ENCODE data around the gene CHN1.

The CHN1 gene

DNA sequence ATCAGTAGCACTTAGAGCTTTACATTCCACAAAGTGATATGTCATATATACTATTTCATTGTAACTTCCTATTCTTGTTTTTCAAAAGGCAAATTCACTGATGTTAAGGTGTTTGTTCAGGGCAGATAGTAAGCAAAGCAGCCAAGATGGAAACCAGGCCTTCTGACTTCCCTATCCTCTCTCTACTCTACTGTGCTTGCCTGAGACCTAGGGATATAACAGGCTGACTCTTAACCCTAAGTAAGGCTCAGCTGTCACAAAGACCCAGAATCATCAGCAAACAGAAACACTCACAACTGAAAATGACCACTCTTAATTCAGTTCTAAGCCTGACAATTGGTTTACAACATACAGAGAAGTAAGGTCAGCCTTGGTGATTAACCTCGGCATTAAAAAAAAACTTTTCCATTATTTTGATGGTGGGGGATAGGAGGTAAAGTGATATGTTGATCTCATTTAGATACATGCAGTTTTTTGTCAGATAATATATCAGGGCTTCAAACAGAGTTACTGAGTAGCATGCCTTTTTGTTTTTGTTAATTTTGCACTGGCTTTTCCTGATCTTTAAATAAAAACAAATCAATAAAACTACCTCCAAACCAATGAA is 145.5 kb downstream of the CHN1 start:
- DNase-seq = no peak

DNA sequence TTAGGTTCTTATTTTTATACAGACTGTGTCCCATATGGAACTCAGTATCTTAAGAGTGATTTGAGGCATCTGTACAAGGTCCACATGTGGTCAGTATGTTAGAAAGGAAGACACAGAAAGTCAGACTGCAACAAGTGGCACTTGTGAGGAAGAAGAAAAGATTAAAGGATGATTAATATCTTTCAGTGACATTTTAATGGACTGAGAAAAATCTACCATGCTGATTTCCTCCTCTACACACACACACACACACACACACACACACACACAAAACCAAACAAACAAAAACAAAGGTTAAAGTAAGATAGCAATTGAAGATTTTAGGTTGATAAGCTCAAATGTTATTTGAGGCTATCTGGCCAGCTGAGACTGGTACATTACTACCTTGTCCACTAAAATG is 146.4 kb downstream of the CHN1 start:
- DNase-seq = no peak

DNA sequence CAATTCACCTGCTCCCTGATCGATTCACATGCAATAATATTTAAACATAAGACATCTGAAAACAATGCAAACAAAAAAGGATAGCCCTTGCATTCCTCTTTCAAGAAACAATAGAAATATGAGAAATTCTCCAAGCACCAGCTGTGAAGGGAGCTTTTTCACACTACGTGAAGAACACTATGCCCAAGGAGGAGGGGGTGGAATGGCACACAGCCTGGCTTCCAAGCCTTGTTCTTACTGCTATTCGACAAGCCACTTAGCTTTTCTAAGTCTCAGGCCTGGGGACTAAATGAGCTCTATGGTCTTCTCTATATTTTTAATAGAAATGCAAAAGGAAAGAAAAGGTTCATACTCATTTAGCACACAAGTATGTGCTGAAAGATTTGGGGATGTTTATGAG is 148.7 kb downstream of the CHN1 start:
- DNase-seq = no peak

DNA sequence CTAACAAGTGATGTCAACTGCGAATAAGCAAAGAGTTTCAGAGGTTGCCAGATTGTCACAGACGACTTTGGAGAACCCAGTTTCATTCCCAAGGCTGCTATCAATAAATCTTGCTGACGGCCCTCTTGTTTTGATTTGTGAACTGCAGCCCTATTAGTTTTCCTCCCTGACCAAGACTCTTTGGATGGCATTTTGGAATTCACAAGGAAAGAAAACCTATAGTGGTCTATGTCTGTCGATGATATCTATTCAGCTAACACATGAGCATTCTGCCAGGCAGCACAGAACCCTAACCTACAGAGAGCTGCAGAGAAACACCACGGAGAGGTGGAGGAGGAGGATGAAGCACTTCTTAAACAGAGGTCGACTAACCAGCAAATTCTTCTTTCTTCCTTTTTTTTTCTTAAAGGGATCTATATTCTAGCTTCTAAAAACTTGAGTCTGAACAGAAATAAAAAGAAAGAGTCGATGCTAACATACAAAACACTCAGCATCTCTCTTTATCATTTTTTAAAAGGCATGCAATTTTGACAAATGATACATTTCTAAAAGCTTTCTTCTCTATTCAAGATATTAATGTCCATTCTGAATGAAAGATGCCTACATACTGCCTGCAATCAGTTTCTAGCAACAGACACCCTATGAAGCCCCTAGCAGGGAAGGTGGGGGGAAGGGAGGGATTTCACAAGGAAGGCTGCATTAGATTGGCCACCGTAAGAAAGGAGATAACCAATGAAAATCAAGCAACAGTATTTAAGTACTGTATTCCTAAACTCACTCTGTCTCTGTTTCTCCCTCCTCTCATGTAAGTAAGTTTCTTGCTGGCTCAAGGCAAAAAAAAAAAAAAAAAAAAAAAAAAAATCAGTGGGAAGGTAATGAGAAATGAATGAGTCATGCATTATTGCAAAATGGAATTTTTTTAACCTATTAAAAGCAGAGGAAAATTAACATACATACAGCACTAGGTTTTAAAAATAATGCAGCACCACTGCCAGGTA is 157.9 kb downstream of the CHN1 start:
- no peak for DNase-seq

DNA sequence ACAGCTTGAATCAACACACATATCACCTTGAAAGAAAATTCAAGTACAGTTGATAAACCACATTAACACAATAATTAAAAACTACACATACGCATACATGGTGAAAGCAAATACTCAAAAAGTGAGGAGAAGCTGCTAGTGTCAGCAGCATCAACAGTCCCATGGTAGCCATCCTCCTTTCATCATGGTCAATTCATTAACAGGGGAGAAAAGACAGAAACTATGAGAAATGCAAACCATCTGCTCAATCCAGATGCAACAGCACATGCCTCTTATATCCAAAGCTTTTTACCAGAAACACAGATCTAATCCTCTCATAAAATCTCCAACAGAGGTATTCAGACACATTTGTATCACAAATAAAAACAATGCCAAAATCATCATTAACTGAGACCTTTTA is 159.0 kb downstream of the CHN1 start:
- DNase-seq = no peak

DNA sequence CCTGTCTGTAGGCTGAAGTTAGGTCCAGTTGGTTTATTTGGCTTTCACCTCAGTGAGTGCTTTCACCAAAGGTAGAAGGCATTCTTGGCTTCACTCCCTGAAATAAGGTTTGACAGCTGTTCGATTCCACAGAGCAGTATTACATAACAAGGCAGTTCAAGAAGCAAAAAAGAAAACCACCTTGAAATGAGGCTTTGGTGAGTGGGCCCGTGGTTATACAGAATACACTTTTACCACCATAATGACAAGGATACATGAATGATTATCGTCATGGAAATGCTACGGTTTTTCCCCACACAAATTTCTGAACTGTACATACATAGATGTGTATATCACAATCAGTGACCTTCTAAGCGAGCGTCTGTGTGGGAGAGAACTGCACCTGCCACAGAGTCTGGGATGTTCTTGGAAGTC is 160.9 kb downstream of the CHN1 start:
- DNase-seq = no peak

DNA sequence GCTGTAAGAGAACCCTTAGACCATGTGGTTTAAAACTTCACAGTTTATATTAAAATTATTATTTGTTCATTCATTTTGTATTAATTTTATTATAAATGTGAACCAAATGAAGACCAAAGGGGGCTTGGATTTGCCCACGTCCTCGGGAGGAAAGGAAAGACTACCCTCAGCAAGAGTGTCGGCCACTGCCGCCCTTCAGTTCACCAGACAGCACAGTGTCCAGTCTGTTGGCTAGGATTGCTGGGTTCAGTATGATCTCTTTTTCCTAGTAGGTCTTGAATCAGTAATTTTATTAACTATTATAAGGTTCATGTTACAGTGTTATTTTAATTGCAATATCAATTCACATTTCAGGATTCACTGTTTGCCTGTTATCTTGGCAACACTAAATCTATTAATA is 162.7 kb downstream of the CHN1 start:
- no peak for DNase-seq

DNA sequence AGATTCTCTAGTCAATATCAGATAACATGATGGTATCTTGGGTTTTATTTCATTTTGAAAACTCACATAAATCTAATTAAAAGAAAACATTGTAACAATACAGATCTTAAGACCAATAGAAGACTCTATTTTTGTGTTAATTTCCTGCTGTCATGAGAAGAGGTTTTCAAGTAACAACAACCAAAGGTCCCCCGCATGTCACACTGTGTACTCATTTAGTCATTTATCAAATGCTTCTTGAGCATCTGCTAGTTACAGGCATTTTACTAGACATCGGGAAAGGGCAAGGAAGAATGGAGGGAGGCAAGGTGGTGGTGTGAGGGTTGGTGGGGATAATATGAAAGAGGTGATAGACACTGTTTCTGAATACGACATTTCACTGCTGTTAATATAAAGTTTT is 163.2 kb downstream of the CHN1 start:
- DNase-seq = no peak

DNA sequence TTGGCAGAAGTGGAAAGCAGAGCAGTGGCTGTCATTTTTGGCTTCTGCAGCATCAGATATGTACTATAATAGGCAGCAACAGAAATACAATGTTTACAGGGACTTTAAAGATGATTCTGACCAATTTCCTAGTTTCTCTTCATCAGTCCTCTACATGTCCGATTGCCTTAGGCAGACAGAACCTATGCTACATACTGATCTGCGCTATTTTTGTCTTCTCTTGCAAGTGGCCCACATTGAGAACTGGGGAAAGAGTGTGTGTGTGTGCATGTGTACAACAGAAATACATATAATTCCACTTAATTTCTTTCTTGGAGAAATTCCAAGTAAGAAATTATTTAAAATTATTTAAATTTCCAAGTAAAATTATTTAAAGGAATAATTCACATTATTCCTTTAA is 163.8 kb downstream of the CHN1 start:
- DNase-seq = no peak

DNA sequence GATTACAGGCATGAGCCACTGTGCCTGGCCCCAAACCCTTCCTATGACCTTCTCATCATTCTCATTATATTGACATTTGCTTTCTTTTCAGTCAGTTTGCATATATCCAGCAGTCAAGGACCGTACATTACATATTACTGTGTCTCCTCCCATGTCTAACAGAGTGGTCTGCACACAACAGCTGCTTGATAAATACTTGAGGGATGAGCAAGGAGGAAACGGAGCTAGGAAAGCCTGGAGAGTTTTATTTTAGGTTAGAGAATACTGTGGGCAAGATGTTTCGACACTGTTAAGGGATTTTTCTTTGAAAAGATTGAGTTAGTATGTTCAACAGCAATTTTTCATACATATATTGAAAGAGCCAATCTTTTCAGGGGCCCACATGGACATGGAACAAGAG is 164.7 kb downstream of the CHN1 start:
- no peak for DNase-seq

DNA sequence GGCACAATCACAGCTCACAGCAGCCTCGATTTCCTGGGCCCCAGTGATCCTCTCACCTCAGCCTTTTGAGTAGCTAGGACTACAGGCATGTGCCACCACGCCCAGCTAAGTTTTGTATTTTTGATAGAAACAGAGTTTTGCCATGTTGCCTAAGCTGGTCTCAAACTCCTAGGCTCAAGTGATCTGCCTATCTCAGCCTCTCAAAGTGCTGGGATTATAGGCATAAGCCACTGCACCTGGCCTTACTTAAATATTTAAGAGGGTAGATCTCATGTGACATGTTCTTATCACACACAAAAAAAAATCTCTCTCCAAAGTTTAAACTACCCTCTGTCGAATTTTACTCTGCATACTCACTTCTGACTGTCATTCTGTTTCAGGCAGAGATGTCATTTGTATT is 165.5 kb downstream of the CHN1 start:
- no peak for DNase-seq

DNA sequence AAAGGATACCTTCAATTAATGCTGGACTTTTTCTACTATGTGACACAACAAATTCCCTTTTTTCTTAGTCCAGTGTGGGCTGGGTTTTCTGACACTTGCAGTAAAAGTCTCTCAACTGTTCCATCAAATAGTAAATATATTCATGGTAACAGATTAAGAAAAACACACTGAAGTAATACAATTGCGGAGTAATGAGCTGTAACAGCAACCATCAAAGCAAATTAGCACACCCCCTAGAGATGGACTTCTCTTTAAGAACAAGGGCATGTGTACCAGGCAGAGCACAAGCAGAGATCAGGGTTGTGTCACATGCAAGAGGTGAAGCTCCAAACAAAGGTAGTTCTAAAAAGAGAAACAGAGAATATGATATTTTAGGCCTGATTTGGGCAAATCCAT is 168.2 kb downstream of the CHN1 start:
- DNase-seq = no peak

DNA sequence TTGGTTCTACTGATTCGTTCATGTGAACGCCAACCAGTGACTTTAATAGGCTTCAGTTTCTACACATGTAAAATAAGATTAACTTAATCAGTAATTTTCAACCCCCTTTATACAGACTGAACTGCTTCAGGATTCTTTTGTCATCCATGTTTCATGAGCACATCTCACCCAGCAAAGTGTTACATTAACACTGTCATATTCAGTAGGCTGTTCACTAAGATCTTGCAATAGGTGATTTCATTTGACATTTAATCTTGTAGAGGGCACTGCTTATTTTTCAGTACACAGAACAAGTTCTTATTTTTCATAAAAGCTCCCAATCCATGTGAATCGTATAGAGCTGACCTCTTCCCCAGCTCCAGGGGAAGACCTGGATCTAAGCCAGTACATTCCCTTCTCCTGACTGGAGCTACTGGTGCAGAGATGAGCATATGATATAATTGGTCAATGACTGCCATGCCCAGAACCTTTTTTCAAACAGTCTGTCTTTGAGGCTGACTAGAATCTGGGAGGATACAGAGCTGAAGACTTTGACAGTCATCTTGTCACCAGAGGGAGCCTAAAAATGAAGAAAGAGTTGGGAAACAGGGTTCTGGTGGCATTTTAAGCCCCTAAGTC is 168.7 kb downstream of the CHN1 start:
- DNase-seq = no peak

DNA sequence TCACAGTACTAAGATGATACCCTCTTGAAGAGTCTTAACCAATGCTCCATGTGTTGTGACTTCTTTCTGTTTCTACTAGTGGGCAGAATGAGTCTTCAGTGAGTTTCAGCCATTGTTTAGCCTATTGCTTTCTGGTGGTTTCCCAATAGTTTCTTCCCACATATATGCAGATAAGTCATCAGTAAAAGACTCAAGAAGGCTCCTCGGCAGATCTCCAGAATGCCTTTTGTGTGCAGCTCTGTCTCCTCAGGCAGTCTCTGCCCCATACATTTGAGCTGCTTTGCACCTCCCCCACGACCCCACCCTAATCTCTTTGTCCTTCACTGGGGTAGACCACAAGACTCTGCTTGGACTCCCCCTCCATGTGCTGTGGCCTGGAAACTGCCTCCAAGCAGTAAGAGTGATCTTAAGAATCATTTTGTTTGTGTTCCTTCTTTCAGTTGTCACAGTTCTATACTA is 169.4 kb downstream of the CHN1 start:
- no peak for DNase-seq

DNA sequence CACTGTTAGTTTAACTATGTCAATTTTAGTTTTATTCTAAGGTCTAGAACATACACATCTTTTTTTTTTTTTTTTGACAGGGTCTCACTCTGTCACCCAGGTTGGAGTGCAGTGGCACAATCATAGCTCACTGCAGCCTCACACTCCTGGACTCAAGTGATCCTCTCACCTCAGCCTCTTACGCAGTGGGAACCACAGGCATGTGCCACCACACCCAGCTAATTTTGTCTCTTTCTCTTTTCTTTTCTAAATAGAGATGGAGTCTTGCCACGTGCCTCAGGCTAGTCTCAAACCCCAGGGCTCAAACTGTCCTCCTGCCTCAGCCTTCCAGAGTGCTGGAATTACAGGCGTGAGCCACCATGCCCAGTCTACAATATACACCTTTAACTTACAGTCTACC is 171.4 kb downstream of the CHN1 start:
- no peak for DNase-seq

DNA sequence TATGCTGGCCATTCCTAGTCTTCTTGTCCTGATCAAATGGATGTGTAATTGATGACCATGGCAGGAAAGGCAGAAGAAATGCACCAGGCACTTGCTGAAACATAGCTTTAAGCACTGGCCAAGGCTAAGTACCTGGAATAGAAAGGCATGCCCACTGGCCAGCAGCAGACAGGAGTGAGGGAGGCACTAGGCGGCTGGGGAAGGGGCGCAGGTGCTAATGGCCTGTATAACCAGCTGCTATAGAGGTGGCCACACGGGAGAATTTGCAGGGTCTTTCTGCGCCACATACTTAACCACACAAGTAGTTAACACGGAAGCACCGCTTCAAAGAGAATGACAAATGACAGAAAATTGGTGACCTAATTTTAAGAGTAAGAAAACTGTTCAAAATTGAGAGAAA is 174.6 kb downstream of the CHN1 start:
- DNase-seq = no peak

DNA sequence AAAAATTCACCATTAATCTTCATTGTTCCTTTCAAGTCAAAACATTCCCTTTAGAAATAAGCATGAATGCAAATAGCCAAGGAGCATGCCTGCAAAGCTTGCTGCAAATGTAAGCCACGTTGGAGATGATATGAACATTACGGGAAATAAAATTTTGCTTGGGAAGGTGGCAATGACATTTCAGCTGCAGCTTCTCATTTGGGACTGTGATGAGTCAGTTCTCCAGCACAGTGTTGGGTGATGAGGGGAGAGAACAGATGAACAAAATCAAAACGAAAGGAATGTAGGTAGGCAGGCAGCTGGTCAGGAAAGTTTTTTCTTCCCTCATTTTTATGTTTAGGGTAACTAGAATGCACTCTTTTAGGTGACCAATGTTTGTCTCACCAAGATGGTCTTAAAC is 175.6 kb downstream of the CHN1 start:
- no peak for DNase-seq

DNA sequence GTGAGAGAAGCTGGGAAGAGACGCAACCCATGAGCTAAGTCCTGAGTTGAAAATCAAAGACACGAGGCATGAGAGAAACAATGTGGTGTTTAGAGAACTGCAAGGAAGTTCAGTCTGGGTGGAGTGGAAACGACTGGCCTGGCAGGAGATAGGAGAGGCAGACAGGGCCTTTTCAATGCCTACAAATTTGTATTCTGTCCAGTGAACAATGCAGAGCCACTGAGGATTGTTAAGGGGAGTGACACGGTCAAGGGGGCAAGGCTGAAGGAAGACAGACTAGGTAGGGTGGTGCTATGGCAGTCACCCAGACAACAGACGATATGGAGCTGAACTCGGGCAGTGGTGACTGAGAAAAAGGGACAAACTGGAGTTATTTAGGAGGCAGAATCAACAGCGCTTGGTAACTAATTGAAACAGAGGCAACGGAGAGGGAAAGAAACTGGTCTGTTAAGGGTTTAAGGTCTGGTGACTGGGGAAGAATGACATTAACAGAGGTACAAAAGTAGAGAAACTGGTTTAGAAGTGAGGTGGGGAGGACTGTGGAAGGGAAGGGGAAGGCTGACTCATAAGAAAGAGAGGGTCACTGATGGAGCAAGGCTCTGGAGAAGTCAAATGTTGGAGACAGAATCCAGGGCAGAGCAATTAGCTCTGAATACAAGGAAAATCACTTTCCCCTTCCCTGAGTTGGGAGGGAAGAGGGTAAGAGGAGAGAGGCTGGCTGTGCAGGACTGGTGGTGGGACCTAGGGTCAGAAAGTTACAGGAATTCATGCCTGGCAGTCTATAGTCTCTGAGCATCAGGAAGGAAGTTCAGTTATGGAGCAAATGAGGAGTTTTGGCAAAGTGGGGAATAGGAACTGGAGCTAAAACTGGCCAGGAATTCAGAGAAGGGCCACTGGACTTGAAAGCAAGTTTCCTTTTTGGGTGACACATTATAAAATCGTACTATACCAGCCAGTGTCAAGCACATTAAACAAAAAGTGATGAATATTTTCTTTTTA is 177.5 kb downstream of the CHN1 start:
- DNase-seq = no peak

DNA sequence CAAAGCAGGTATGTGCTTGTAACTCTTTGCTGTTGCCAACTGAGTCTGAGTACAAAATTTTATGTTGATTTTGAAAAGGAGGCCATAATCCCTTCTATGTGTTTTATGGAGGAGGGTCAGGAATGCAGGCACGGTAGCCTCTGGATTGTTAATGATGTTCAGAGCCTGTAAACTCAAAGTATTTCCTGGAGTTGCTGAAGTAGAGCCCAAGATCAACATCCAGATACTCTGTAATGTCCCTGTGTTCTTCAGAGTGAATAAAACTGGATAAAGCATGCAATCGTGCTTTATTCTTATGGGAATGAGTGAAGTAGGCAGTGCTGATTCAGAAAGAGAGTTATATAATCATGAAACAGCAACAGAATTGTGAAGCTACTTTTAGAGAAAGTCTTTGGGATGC is 179.1 kb downstream of the CHN1 start:
- no peak for DNase-seq

DNA sequence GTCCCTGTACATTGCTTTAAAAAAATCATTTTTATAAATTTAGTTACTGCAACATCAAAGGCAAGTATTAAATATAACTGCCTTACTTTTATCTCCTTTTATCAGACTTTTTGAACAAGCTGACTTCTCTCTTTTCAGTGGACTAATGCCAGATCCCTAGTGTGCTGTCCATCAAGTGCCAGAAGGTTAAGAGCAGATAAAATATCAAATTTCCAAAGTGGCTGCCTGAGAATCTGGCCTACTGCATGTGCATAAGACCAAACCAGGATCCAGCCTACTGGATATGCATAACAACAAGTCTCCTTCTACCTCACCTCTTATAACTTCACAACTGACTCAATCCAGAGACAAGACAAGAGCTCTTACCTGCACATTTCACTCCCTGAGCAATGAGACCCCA is 181.1 kb downstream of the CHN1 start:
- DNase-seq = no peak

DNA sequence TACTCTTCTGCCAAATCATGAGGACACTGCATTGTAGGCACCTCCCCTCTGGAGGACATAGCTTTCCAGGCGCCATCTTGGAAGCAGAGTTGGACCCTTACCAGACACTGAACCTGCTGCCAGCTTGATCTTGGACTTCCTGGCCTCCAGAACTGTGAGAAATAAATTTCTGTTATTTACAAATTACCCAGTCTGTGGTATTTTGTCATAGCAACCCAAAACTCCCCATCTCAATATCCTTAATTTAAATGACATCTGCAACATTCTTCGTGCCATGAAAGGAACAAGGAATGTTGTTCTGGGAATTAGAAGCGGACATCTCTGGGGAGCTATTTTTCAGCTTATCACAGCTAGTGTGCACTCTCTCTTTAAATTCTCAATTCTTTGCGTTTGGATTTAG is 183.6 kb downstream of the CHN1 start:
- DNase-seq = no peak

DNA sequence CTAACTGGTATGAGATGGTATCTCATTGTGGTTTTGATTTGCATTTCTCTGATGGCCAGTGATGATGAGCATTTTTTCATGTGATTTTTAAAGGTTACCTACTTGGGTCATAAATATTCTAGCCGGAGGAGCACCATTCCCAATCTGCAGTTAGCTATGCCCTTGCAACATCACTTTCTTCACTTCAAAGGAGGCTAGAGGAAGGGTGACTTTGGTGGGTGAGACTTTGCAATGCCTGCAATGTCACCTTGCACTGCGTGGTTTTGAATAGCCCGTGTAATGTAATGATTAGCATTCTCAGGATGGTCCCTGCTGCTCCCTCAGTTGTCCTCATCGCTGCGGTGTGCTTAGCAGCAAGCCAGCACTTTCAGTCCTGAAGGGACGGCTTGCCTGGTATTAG is 184.8 kb downstream of the CHN1 start:
- no peak for DNase-seq

DNA sequence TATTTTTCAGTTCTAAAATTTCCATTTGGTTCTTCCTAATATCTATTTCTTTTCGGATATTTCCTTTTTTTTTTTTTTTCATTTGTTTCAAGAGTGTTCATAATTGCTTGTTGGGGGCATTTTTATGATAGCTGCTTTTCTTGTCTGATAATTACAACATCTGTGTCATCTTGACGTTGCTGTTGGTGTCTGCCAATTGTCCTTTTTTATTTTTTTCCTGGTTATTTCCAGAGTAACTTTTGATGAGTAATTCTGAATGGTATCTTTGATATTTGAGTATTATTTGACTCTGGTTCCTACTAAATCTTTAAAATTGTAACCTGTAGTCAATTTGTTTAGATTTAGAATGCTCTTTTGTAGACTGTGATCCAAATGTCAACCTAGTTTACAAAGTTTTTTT is 189.7 kb downstream of the CHN1 start:
- DNase-seq = no peak
